GM12878 (cell line): ENCODE data around the gene MYOM1. TPM values are rescaled to one million over a fixed set of nuclear protein-coding genes. Genes with fewer than 3 reads are reported as not detected.

Experiments used
- ATAC-seq: fragments of 200-7000 bp; cut with Tn5 transposase; 3 replicates; pipeline ENCODE4 v1.9.1; 2020; ENCODE audit warnings: mild to moderate bottlenecking, moderate library complexity
- BruUV-seq: library from RNA; stranded (reverse); fragments of 400-500 nt; replicated peaks from 2 replicates; lab custom pipeline; 2021; lab: Mats Ljungman, UMichigan
- CTCF ChIA-PET: fragments of 300-600 bp; sonication (Branson Sonifier 250); formaldehyde crosslinking; extraction: SDS; loops from one replicate; lab custom pipeline; 2021; ENCODE audit warnings: inconsistent platforms; lab: Yijun Ruan, JAX
- POLR2A ChIA-PET: fragments of 350-600 bp; formaldehyde crosslinking; extraction: SDS; loops from one replicate; lab custom pipeline; 2021; ENCODE audit warnings: inconsistent platforms; lab: Charles Lee
- RAD21 ChIA-PET: fragments of 300-600 bp; sonication (Branson Sonifier 250); formaldehyde crosslinking; loops from one replicate; lab custom pipeline; 2023; ENCODE audit warnings: antibody characterized with exemption; ENCODE audit not compliant: unreplicated experiment; lab: Charles Lee
- SMC1A ChIA-PET: fragments of 300-600 bp; sonication (Branson Sonifier 250); formaldehyde crosslinking; loops from one replicate; lab custom pipeline; 2023; ENCODE audit not compliant: unreplicated experiment, uncharacterized antibody; lab: Charles Lee
- DNase-seq: peaks from one replicate; pipeline ENCODE4 v3.0.0-alpha.2; 2011; ENCODE audit warnings: low read depth, low spot score
- FAIRE-seq: peaks from 3 replicates; lab custom pipeline; 2011; peaks lifted over from hg19 to GRCh38; lab: Jason Lieb, UNC
- H2AFZ ChIP-seq: 2 replicates; pipeline ENCODE4 v1.6.0; 2011; ENCODE audit warnings: low read depth, low read length, control low read depth; ENCODE audit not compliant: control insufficient read depth
- H3K27ac ChIP-seq: 2 replicates; pipeline ENCODE4 v1.5.1; 2011; ENCODE audit warnings: control low read depth; ENCODE audit not compliant: control insufficient read depth, insufficient read depth
- H3K27me3 ChIP-seq, 2 experiments: replicated peaks in 1 of 2; 2 replicates each; pipeline versions ENCODE4 v1.6.0 to v1.6.1; 2011; ENCODE audit warnings: low read length in 1 of 2; ENCODE audit not compliant: control insufficient read depth in 2 of 2, insufficient read depth in 2 of 2
- H3K36me3 ChIP-seq, 2 experiments: 2 replicates each; pipeline ENCODE4 v1.5.1; 2011; ENCODE audit warnings: low read length in 1 of 2; ENCODE audit not compliant: control insufficient read depth in 2 of 2, insufficient read depth in 2 of 2
- H3K4me1 ChIP-seq: 2 replicates; pipeline ENCODE4 v1.6.1; 2011; ENCODE audit warnings: mild to moderate bottlenecking, low read length, moderate library complexity, mixed read lengths; ENCODE audit not compliant: control insufficient read depth, insufficient read depth
- H3K4me2 ChIP-seq: 2 replicates; pipeline ENCODE4 v1.6.0; 2011; ENCODE audit warnings: control low read depth; ENCODE audit not compliant: control insufficient read depth, insufficient read depth
- H3K4me3 ChIP-seq: fragments of 200-600 bp; sonication (generic); 2 replicates; pipeline ENCODE4 v1.5.1; 2016
- H3K79me2 ChIP-seq: 2 replicates; pipeline ENCODE4 v1.6.0; 2011; ENCODE audit warnings: low read length; ENCODE audit not compliant: control insufficient read depth, insufficient read depth
- H3K9ac ChIP-seq: 2 replicates; pipeline ENCODE4 v1.8.0; 2011; ENCODE audit warnings: low read length, control low read depth, mixed read lengths; ENCODE audit not compliant: control insufficient read depth, insufficient read depth
- H3K9me3 ChIP-seq: replicated peaks from 3 replicates; pipeline ENCODE4 v1.5.1; 2011; ENCODE audit warnings: mild to moderate bottlenecking, low read length; ENCODE audit not compliant: control insufficient read depth, insufficient read depth
- H4K20me1 ChIP-seq: 2 replicates; pipeline ENCODE4 v1.6.0; 2011; ENCODE audit not compliant: control insufficient read depth, insufficient read depth
- BCLAF1 ChIP-seq: fragments of 450-650 bp; IDR thresholded peaks from 2 replicates; pipeline ENCODE4 v1.6.1; 2017; ENCODE audit warnings: antibody characterized with exemption, mild to moderate bottlenecking, moderate library complexity
- CHD2 ChIP-seq: IDR thresholded peaks from 2 replicates; pipeline ENCODE4 v1.6.1; 2011; ENCODE audit warnings: low read depth, low read length, improper control_type of control experiment, borderline replicate concordance
- EED ChIP-seq: sonication (generic); IDR thresholded peaks from 2 replicates; pipeline ENCODE4 v1.6.1; 2016; ENCODE audit warnings: antibody characterized with exemption, low read depth
- ETV6 ChIP-seq, 2 experiments: fragments of 450-650 bp in 1 of 2; IDR thresholded peaks in 1 of 2; conservative IDR thresholded peaks in 1 of 2; 2 replicates each; pipeline ENCODE4 v1.6.1; 2014; ENCODE audit warnings: antibody characterized with exemption in 1 of 2, borderline replicate concordance in 1 of 2, low read depth in 1 of 2, mild to moderate bottlenecking in 1 of 2, moderate library complexity in 1 of 2
- FOXM1 ChIP-seq: IDR thresholded peaks from 2 replicates; pipeline ENCODE4 v1.6.1; 2012; ENCODE audit warnings: low read depth, mild to moderate bottlenecking, inconsistent platforms, low read length, moderate library complexity
- HDGF ChIP-seq: fragments of 450-650 bp; IDR thresholded peaks from 2 replicates; pipeline ENCODE4 v1.6.1; 2016; ENCODE audit warnings: antibody characterized with exemption
- NFXL1 ChIP-seq: fragments of 450-650 bp; IDR thresholded peaks from 2 replicates; pipeline ENCODE4 v1.6.1; 2017; ENCODE audit warnings: antibody characterized with exemption, mild to moderate bottlenecking, borderline replicate concordance
- NR2C2 ChIP-seq: IDR thresholded peaks from 2 replicates; pipeline ENCODE4 v1.6.1; 2011; ENCODE audit warnings: borderline replicate concordance, low read depth; ENCODE audit not compliant: control insufficient read depth, insufficient read length
- PBX3 ChIP-seq: IDR thresholded peaks from 2 replicates; pipeline ENCODE4 v1.6.1; 2011; ENCODE audit warnings: mild to moderate bottlenecking, low read depth, low read length, moderate library complexity; ENCODE audit not compliant: insufficient replicate concordance
- RAD51 ChIP-seq: fragments of 450-650 bp; IDR thresholded peaks from 2 replicates; pipeline ENCODE4 v1.6.1; 2016; ENCODE audit warnings: moderate library complexity, mild to moderate bottlenecking, inconsistent platforms
- RCOR1 ChIP-seq: conservative IDR thresholded peaks from 2 replicates; pipeline ENCODE4 v1.6.1; 2012; ENCODE audit warnings: low read depth, low read length, improper control_type of control experiment
- RELA ChIP-seq: fragments of 450-650 bp; IDR thresholded peaks from 2 replicates; pipeline ENCODE4 v1.8.0; 2014; ENCODE audit warnings: borderline replicate concordance; ENCODE audit not compliant: partially characterized antibody
- RFX5 ChIP-seq: IDR thresholded peaks from 2 replicates; pipeline ENCODE4 v1.6.1; 2011; ENCODE audit warnings: low read depth, low read length, improper control_type of control experiment
- SIN3A ChIP-seq: IDR thresholded peaks from 2 replicates; pipeline ENCODE4 v1.6.1; 2012; ENCODE audit warnings: low read depth, low read length, improper control_type of control experiment
- SIX5 ChIP-seq: IDR thresholded peaks from 2 replicates; pipeline ENCODE4 v1.6.1; 2011; ENCODE audit warnings: mild to moderate bottlenecking, low read depth, low read length, moderate library complexity; ENCODE audit not compliant: severe bottlenecking
- SMAD1 ChIP-seq: fragments of 450-650 bp; IDR thresholded peaks from 2 replicates; pipeline ENCODE4 v1.6.1; 2018; ENCODE audit warnings: mild to moderate bottlenecking, low read depth; ENCODE audit not compliant: partially characterized antibody
- SUZ12 ChIP-seq: fragments of 200-600 bp; sonication (generic); IDR thresholded peaks from one replicate; pipeline ENCODE4 v1.6.1; 2018; ENCODE audit warnings: antibody characterized with exemption, mild to moderate bottlenecking; ENCODE audit not compliant: unreplicated experiment
- WGBS: methylation state at CpG from one replicate; pipeline ENCODE4 v1.1.6; 2016; ENCODE audit warnings: low lambda C conversion rate; ENCODE audit not compliant: insufficient replicate concordance, insufficient coverage; ENCODE audit errors: missing lambda C conversion rate; 5-methylcytosine and 5-hydroxymethylcytosine counted together
- in situ Hi-C: fragments of 300-500 bp; cut with MboI; formaldehyde crosslinking; loops from 9 replicates; pipeline ENCODE4 v1.14.3; 2018; ENCODE audit warnings: mixed read lengths
- intact Hi-C: fragments of 100-400 bp; cut with micrococcal nuclease; formaldehyde crosslinking; loops from one replicate; pipeline ENCODE4 v1.14.2; 2022; ENCODE audit not compliant: unreplicated experiment
- polyA plus RNA-seq, 11 experiments: library from polyadenylated mRNA; depleted of rRNA in 4 of 11; unstranded in 6 of 11; stranded (reverse) in 5 of 11; fragments of >200 nt; fragmentation: Nextera tagmentation in 4 of 11; fragmentation: Illumina TruSeq in 1 of 11; extraction: Ambion mirVana in 4 of 11; extraction: Trizol in 1 of 11; gene quantifications; 1 replicate in 1 of 11; 2 replicates in 10 of 11; pipeline versions ENCODE4 v1.2.1 to v1.2.3, GENCODE V29; 2011 to 2016; ENCODE audit warnings: inconsistent platforms in 2 of 11, missing spikeins in 2 of 11, low read depth in 1 of 11
- total RNA-seq, 4 experiments: library from RNA; depleted of rRNA in 3 of 4; stranded (reverse); fragments of >200 nt in 3 of 4; fragmentation: Illumina TruSeq in 1 of 4; extraction: Trizol in 1 of 4; gene quantifications; 2 replicates each; pipeline versions ENCODE4 v1.2.1 to v1.2.3, GENCODE V29; 2013 to 2021

MYOM1 gene
- total and polyA plus RNA-seq, 10 of the 15 experiments (the other 5 are each of a cell fraction or from before 2014, with no cell fraction given), result 0.06 to 1.0 (median 0.57) TPM

GRCh38 chr18:3102983-3103382 lies 116.8 kb downstream of the MYOM1 start (continued):
- TF ChIP-seq RFX5, result no peak
- TF ChIP-seq RELA, result no peak
- no peak for TF ChIP-seq SMAD1

GRCh38 chr18:3100498-3101132 lies 119.2 kb downstream of the MYOM1 start:
- Histone ChIP-seq H3K4me3 (no peak overlapping the region), H3K4me2 (no peak overlapping the region), H3K9ac (no peak overlapping the region), H3K79me2 (no peaks in the 10 kb centered on the region), H2AFZ (no peak overlapping the region), H3K36me3 (no peaks in the 10 kb centered on the region), H3K9me3 (no peaks in the 10 kb centered on the region), H3K4me1 (no peaks in the 10 kb centered on the region), H3K27ac (no peak overlapping the region), H4K20me1 (no peaks in the 10 kb centered on the region), H3K27me3 (no peaks in the 10 kb centered on the region)
- 87% methylated on average over 3 of the region's 3 CpGs for WGBS
- no TSS peak for BruUV-seq
- DNase-seq (no peak), FAIRE-seq (no peak), ATAC-seq (no peak)
- TF ChIP-seq SIN3A (no peak), NR2C2 (no peak), SIX5 (no peak), NFXL1 (no peak), ETV6 (conservative IDR thresholded peaks at IDR 0.05 in 1 of 2, IDR thresholded peaks at IDR 0.05 in 1 of 2; ENCODE audit: borderline replicate concordance in 1 of 2, low read depth in 1 of 2) (no peak), SUZ12 (no peak), RCOR1 (no peak), BCLAF1 (no peak), CHD2 (no peak), RAD51 (no peak), PBX3 (no peak), HDGF (no peak), FOXM1 (no peak), EED (no peak)
- intact Hi-C loops, result no loop called here
- RAD21 ChIA-PET, result no interaction called here
- CTCF ChIA-PET, result interaction anchor here (0.9 to 2.4 kb wide), 4 partner anchors 11 to 146 kb away, joined by 3 to 8 read pairs (median 6); no protein-coding TSS in a partner anchor
- SMC1A ChIA-PET, result interaction anchor here (0.8 to 2.4 kb wide), 2 partner anchors 11 to 145 kb away, joined by 5 to 6 read pairs; no protein-coding TSS in a partner anchor
- in situ Hi-C loops, result no loop called here
- POLR2A ChIA-PET, result interaction anchor here (1.1 kb wide), 1 partner anchor 14 kb away, joined by 3 read pairs; no protein-coding TSS in a partner anchor
